Fibroblast of the conjunctiva (primary cell): ENCODE data around the gene ZNF280D.
"Not testable (repeated sequence)": the region's sequence is repeated elsewhere in the genome, so short reads cannot be mapped to it uniquely, and the experiment has no call there.

Experiments used
- DNase-seq: peaks from one replicate; pipeline ENCODE4 v3.0.0-alpha.2; 2010; ENCODE audit warnings: low read depth

Gene ZNF280D

DNA sequence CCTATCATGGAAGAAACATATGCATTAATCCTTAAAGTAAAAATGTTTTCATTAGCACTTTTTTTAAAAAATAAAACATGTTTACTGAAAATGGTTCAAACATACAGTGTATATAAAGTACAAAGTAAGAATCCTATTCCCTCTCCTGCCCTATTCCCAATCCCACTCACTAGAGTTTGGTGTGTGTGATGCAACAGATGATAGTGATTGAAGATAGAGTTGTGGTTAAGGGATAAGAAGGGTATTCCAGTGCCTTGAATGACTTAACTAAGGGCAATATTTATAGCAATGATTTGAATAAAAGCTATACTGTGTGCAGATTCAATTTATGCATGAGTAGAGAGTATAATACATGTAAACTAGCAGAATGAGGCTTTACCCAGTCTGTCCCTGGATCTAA, 18.1 kb downstream of the ZNF280D start:
- no peak for DNase-seq

DNA sequence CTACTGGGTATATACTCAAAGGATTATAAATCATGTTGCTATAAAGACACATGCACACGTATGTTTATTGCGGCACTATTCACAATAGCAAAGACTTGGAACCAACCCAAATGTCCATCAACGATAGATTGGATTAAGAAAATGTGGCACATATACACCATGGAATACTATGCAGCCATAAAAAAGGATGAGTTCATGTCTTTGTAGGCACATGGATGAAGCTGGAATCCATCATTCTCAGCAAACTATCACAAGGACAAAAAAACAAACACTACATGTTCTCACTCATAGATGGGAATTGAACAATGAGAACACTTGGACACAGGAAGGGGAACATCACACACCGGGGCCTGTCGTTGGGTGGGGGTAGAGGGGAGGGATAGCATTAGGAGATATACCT, 23.8 kb downstream of the ZNF280D start:
- DNase-seq, result not testable (repeated sequence)

DNA sequence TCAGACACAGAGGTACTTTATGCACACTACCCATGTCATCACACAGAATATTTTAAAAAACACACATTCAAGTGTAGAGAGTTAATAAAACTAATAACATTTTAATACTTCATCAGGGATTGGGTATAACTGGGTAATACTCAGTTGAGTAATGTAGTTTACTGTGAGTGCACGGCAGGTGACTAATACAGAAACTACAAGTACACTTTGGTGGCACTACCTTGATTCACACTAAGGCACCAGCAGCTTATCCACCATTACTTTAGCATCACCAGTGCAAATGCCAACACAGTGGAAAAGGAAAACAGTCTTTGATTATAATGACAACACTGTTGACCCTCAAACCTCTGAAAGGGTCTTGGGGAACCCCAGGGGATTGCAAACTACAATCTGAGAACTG, 33.6 kb downstream of the ZNF280D start:
- DNase-seq, result no peak

GRCh38 chr15:56698270-56698669, 35.0 kb downstream of the ZNF280D start:
- no peak for DNase-seq

GRCh38 chr15:56693761-56694160, 39.5 kb downstream of the ZNF280D start:
- no peak for DNase-seq

GRCh38 chr15:56690733-56691132, 42.6 kb downstream of the ZNF280D start:
- no peak for DNase-seq

- no peak for DNase-seq
Observed at GRCh38 chr15:56683908-56684307, 49.4 kb downstream of the ZNF280D start.

DNA sequence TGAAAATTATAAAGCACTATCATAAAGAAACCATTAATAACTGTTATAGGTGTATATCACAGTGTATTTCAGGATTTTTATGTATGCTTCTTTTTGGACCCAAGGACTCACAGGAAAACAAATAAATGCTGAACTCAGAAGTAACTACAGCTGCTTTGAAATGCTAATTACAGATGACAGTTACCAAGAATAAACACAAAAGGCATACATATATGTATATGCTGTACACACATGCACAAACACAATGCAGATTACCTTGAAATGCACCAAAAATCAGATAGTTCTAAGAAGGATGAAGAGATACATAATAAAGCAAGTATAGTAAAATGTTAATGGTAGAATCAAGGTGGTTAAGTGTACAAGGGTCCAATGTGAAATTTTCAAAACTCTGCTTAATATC, 52.2 kb downstream of the ZNF280D start:
- no peak for DNase-seq

DNA sequence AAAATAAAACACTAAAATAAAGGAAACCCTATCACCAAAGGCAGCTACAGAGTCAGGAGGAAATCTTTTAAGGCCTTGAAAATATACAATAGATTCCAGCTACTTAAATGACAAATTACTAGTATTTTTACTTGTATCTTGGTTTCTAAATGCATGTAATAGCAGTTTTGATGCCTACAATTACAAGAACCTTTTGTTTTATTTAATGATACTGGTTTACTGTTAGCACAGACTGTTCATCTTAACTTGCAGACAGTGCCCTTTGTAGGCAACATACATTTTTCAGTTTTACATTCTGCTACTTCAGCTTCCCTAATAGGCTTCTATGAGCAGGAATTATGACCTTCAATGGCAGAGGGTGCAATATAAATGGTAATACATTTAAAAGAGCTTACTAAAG, 54.1 kb downstream of the ZNF280D start:
- DNase-seq, result no peak

GRCh38 chr15:56678571-56678970, 54.7 kb downstream of the ZNF280D start:
- DNase-seq, result no peak

DNA sequence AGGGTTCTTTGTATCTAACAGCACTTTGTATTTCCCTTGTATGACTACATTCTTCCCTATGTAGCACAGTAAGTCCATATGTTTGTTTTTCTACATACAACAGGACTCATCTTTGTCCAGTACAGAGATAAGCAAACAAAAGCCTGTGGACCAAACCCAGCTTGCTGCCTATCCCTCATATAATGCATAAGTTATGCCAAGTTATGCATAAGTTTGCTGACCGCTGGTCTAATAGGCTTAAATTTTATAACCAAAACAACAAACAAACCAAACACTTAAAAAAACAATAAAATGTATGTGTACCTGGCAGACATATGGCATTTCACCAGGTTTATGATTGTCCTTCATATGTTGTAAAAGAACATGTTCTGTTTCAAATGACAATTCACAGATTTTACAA, 56.0 kb downstream of the ZNF280D start:
- DNase-seq, result no peak

GRCh38 chr15:56675930-56676329, 57.4 kb downstream of the ZNF280D start:
- DNase-seq, result no peak

GRCh38 chr15:56674857-56675256, 58.5 kb downstream of the ZNF280D start:
- DNase-seq, result no peak

DNA sequence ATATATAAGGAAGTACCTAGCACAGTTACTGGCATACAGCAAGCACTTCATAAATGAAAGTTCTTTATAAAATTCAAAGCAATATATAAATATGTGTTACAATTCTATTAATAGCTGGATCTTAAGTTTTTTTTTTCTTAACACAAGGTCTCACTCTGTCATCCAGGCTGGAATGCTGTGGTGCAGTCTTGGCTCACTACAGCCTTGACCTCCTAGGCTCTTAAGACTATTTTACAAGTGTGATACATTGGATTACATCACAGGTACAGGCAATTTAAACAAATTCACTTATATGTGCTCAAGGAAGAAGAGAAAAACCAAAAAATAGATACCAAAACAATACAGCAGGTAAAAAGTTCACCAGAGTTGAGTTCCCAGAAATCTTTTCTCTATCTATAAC, 60.6 kb downstream of the ZNF280D start:
- no peak for DNase-seq

DNA sequence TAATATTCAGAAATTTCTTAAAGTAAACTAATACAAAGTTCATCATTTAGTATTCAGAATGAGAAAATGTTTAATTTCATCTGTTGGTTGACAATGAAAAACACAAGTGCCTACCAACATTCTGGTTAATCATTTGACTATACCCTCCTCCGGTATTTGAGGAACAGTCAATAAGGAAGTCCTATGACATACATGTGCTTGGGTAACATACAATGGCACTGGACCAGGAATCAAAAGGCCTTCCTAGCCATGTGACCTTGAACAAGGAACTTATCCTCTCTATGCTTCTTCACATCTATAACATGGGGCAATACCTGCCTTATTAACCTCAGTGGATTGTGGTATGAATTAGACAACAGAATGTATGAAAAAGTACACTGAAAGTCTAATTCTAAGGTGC, 65.8 kb downstream of the ZNF280D start:
- DNase-seq, result no peak

DNA sequence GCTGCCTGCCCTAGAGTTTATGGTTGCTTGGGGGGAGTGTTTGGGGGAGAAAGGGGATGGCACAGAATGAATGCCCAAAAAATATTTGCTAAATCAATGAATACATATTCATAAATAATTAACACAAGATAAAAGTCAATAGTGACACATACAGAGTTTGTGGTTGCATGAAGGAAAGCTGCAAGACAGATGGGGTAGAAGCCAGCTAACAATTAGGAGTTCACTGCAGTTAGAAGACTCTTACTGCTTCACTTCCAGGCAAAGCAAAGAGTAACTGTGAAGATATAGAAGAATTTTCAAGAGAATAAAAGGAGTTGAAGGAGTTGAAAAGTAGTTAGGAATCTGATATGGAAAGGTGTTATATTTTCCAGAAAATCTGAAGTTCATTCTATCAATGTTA, 72.4 kb downstream of the ZNF280D start:
- DNase-seq, result no peak

DNA sequence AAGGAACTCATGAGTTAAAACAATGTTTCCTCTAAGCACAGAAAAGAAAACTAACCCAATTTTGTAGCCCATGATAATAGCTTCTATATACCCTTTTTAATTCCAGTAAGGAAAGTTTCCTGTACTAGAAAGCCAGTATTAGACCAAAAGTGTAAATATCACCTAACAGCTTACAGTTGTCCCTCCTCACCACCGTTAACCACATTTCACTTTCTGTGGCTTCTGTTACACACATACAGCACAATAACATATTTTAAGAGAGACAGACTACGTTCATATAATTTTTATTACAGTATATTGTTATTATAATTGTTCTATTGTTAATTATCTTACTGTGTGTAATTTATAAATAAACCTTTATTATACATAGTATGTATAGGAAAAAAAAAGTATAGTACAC, 74.1 kb downstream of the ZNF280D start:
- DNase-seq, result no peak

- no peak for DNase-seq
Observed at GRCh38 chr15:56654624-56655023, 78.7 kb downstream of the ZNF280D start.

DNA sequence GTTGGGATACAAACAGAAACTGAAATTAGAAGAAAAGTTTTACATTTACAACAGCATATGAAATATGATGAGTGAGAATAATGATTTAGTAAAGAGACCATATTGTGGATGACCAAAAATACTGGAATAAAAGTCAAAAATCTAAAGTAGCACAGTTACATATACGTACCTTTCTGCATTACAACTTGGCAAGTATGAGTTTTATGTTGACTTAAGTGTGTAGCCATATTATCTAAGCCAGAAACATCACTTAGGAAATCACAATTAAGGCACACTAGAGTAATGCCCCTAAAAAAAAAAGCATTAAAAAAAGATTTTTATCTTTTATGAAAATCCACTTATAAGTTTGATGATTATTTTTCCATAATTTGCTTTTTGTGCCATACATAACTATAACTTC, 79.1 kb downstream of the ZNF280D start:
- no peak for DNase-seq

- DNase-seq, result no peak
Observed at GRCh38 chr15:56653787-56654186, 79.5 kb downstream of the ZNF280D start.

- DNase-seq, result no peak
Observed at GRCh38 chr15:56653107-56653506, 80.2 kb downstream of the ZNF280D start.

DNA sequence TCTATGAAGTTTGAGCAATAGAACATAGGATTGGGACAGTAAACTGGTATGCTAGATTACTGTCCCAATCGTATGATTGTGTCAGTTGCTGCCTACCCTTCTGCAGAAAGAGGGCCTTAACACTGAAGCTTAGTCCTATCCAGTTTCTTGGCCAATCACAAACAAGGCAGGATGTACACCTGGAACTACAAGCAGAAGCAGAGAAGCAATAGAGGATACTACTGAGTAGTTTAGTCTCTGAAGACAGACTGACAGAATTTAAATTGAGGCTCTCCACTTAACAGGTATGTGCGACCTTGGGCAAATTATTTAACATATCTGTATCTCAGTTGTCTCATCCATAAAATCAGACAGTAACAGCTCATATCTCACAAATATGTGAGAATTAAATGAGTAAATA, 85.0 kb downstream of the ZNF280D start:
- no peak for DNase-seq

- DNase-seq, result no peak
Observed at GRCh38 chr15:56640549-56640948, 92.8 kb downstream of the ZNF280D start.

DNA sequence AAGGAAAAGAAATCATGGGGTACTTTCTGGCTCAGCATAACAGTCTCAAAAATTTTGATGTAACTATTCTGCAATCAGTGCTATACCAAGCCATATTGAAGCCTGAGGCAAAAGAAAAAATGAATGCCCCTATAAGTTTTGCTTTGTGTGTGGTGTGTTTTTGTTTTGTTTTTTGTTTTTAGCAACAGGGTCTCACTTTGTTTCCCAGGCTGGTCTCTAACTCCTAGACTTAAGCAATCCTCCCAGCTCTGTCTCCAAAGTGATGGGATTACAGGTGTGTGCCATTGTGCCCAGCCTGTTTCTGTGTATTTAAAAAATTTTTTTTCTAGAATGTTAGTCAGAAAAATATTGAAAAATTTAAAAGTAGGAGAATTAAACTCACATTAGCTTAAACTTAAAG, 93.2 kb downstream of the ZNF280D start:
- DNase-seq, result no peak

- DNase-seq, result no peak
Observed at GRCh38 chr15:56639631-56640030, 93.7 kb downstream of the ZNF280D start.
